ENCODE measurements around the gene VPS39.

DNA sequence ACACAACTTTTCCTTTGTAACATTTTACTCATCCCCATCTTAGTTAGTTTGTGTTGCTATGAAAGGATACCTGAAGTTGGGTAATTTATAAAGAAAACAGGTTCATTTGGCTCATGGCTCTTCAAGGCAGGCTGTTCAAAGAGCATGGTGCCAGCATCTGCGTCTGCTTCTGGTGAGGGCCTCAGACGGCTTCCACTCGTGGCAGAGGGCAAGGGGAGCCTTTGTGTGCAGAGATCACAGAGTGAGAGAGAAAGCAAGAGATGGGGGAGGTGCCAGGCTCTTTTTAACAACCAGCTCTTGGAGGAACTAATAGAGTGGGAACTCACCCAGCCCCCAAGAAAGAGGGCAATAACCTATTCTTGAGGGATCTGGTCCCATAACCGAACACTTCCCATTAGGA, 74.7 kb downstream of the VPS39 start:
- TF ChIP-seq, protein P1, sequence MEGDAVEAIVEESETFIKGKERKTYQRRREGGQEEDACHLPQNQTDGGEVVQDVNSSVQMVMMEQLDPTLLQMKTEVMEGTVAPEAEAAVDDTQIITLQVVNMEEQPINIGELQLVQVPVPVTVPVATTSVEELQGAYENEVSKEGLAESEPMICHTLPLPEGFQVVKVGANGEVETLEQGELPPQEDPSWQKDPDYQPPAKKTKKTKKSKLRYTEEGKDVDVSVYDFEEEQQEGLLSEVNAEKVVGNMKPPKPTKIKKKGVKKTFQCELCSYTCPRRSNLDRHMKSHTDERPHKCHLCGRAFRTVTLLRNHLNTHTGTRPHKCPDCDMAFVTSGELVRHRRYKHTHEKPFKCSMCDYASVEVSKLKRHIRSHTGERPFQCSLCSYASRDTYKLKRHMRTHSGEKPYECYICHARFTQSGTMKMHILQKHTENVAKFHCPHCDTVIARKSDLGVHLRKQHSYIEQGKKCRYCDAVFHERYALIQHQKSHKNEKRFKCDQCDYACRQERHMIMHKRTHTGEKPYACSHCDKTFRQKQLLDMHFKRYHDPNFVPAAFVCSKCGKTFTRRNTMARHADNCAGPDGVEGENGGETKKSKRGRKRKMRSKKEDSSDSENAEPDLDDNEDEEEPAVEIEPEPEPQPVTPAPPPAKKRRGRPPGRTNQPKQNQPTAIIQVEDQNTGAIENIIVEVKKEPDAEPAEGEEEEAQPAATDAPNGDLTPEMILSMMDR (IDR thresholded peaks at IDR 0.05; ENCODE audit: insufficient read depth, low read length) = no peak
- TF ChIP-seq POLR2AphosphoS5 (IDR thresholded peaks at IDR 0.05; ENCODE audit: low read depth) (no peak), GABPA (IDR thresholded peaks at IDR 0.05; ENCODE audit: low read depth) (no peak)
- TF ChIP-seq, protein P2, sequence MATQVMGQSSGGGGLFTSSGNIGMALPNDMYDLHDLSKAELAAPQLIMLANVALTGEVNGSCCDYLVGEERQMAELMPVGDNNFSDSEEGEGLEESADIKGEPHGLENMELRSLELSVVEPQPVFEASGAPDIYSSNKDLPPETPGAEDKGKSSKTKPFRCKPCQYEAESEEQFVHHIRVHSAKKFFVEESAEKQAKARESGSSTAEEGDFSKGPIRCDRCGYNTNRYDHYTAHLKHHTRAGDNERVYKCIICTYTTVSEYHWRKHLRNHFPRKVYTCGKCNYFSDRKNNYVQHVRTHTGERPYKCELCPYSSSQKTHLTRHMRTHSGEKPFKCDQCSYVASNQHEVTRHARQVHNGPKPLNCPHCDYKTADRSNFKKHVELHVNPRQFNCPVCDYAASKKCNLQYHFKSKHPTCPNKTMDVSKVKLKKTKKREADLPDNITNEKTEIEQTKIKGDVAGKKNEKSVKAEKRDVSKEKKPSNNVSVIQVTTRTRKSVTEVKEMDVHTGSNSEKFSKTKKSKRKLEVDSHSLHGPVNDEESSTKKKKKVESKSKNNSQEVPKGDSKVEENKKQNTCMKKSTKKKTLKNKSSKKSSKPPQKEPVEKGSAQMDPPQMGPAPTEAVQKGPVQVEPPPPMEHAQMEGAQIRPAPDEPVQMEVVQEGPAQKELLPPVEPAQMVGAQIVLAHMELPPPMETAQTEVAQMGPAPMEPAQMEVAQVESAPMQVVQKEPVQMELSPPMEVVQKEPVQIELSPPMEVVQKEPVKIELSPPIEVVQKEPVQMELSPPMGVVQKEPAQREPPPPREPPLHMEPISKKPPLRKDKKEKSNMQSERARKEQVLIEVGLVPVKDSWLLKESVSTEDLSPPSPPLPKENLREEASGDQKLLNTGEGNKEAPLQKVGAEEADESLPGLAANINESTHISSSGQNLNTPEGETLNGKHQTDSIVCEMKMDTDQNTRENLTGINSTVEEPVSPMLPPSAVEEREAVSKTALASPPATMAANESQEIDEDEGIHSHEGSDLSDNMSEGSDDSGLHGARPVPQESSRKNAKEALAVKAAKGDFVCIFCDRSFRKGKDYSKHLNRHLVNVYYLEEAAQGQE (IDR thresholded peaks at IDR 0.05; ENCODE audit: insufficient replicate concordance, low read depth) = no peak

All from HL-60 (cell line).